Glutamatergic neuron (in vitro differentiated cells): ENCODE results near the gene ATRX. TPM values are rescaled to one million over a fixed set of nuclear protein-coding genes. Genes with fewer than 3 reads are reported as not detected.
A peak's percentile ranks its signal among the peaks of the same experiment; 100 is the strongest.
"Not testable (repeated sequence)": the region's sequence is repeated elsewhere in the genome, so short reads cannot be mapped to it uniquely, and the experiment has no call there.

ENCODE experiments used
- DNase-seq: peaks from one replicate; pipeline ENCODE4 v3.0.0; 2022
- H3K27ac Mint-ChIP-seq: one replicate; pipeline ENCODE4 v1.8.0; 2020; ENCODE audit warnings: mild to moderate bottlenecking, mixed read lengths, inconsistent platforms; ENCODE audit not compliant: unreplicated experiment
- H3K27me3 Mint-ChIP-seq: one replicate; pipeline ENCODE4 v1.8.0; 2020; ENCODE audit warnings: mild to moderate bottlenecking, moderate library complexity, mixed read lengths, inconsistent platforms; ENCODE audit not compliant: unreplicated experiment
- H3K36me3 Mint-ChIP-seq: one replicate; pipeline ENCODE4 v1.8.0; 2020; ENCODE audit warnings: mild to moderate bottlenecking, mixed read lengths, inconsistent platforms; ENCODE audit not compliant: unreplicated experiment
- H3K4me1 Mint-ChIP-seq: one replicate; pipeline ENCODE4 v1.8.0; 2020; ENCODE audit warnings: mild to moderate bottlenecking, low read depth, mixed read lengths, inconsistent platforms; ENCODE audit not compliant: unreplicated experiment
- H3K4me3 Mint-ChIP-seq: one replicate; pipeline ENCODE4 v1.8.0; 2020; ENCODE audit warnings: mild to moderate bottlenecking, mixed read lengths, inconsistent platforms; ENCODE audit not compliant: unreplicated experiment
- H3K9me3 Mint-ChIP-seq: one replicate; pipeline ENCODE4 v1.8.0; 2020; ENCODE audit warnings: mild to moderate bottlenecking, moderate library complexity, mixed read lengths, inconsistent platforms; ENCODE audit not compliant: unreplicated experiment
- total RNA-seq: library from RNA; stranded (reverse); fragmentation: NEBNext Ultra II Directional; extraction: Animal tissue kit (Norgen Biotek cat#: 25700); gene quantifications from one replicate; pipeline ENCODE4 v1.2.1, GENCODE V29; 2021; ENCODE audit not compliant: unreplicated experiment
- TF ChIP-seq, protein P1 (sequence below): fragments of 200-600 bp; sonication (generic); IDR thresholded peaks from one replicate; pipeline ENCODE4 v1.5.0; 2021; ENCODE audit not compliant: partially characterized antibody, unreplicated experiment

The ATRX gene
- total RNA-seq, 1 donor from 2014 or later = 152 TPM

DNA sequence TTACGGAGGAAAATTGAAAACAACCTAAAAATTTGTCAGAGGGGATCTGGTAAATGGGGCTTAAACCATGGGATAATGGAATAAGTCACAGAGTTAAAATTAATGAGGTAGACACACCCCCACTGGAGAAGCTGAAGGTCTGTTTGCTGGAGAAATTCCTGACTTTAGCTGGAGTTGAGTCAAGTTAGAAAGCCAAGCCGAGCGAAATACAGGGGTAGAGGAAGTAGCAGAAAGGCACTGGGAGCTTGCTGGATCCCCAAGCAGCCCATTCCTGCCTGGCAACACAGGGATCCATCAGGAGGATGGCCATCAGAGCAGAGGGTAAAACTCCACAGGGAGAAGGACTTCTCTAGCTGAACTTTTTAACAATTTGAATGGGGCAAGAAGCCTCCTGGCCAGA is 163.8 kb downstream of the ATRX start:
- TF ChIP-seq, protein P1, sequence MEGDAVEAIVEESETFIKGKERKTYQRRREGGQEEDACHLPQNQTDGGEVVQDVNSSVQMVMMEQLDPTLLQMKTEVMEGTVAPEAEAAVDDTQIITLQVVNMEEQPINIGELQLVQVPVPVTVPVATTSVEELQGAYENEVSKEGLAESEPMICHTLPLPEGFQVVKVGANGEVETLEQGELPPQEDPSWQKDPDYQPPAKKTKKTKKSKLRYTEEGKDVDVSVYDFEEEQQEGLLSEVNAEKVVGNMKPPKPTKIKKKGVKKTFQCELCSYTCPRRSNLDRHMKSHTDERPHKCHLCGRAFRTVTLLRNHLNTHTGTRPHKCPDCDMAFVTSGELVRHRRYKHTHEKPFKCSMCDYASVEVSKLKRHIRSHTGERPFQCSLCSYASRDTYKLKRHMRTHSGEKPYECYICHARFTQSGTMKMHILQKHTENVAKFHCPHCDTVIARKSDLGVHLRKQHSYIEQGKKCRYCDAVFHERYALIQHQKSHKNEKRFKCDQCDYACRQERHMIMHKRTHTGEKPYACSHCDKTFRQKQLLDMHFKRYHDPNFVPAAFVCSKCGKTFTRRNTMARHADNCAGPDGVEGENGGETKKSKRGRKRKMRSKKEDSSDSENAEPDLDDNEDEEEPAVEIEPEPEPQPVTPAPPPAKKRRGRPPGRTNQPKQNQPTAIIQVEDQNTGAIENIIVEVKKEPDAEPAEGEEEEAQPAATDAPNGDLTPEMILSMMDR = no peak
- peaks cover 1% of the 10 kb centered on the region for H3K9me3 Mint-ChIP-seq
- peaks cover 3% of the 10 kb centered on the region for H3K36me3 Mint-ChIP-seq
- H3K4me3 Mint-ChIP-seq = no peak overlapping the region
- peaks cover 3% of the 10 kb centered on the region for H3K4me1 Mint-ChIP-seq
- no peak for DNase-seq
- no peak overlapping the region for H3K27ac Mint-ChIP-seq
- H3K27me3 Mint-ChIP-seq = no peaks in the 10 kb centered on the region

DNA sequence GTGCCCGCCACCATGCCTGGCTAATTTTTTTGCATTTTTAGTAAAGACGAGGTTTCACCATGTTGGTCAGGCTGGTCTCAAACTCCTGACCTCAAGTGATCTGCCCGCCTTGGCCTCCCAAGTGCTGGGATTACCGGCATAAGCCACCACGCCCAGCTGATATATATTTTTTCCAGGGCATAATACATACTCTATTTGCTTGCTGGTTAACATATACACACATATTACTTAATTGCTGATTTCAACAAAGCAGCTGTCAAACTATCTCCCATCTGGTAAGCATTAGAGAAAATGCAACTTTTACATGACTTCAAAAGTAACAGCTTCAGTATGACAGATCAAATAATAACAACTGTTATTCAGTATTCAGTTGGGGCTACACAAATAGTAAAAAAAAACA is 164.6 kb downstream of the ATRX start:
- H3K36me3 Mint-ChIP-seq, H3K4me1 Mint-ChIP-seq, H3K9me3 Mint-ChIP-seq, H3K4me3 Mint-ChIP-seq, H3K27ac Mint-ChIP-seq, H3K27me3 Mint-ChIP-seq, DNase-seq: not testable (repeated sequence)

DNA sequence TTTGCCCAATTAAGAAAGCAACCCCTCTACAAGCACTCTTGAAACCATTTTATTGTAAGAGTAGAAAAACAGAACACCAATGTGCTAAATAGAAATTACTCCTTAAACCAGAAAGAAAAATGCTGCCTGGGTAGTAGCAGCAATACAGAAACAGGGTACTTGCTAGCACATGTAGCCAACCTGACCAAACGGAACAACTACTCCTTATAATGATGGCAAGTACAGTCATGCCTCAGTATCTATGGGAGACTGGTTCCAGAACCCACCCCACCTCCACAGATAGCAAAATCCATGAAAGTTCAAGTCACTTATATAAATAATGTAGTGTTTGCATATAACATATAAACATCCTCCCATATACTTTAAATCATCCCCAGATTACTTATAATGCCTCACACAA is 168.8 kb downstream of the ATRX start:
- DNase-seq = no peak
- H3K4me1 Mint-ChIP-seq = peaks cover 1% of the 10 kb centered on the region
- H3K36me3 Mint-ChIP-seq = no peaks in the 10 kb centered on the region
- H3K4me3 Mint-ChIP-seq = no peak overlapping the region
- TF ChIP-seq, protein P1 = no peak
- H3K27ac Mint-ChIP-seq = no peak overlapping the region
- H3K27me3 Mint-ChIP-seq = no peaks in the 10 kb centered on the region
- no peaks in the 10 kb centered on the region for H3K9me3 Mint-ChIP-seq

DNA sequence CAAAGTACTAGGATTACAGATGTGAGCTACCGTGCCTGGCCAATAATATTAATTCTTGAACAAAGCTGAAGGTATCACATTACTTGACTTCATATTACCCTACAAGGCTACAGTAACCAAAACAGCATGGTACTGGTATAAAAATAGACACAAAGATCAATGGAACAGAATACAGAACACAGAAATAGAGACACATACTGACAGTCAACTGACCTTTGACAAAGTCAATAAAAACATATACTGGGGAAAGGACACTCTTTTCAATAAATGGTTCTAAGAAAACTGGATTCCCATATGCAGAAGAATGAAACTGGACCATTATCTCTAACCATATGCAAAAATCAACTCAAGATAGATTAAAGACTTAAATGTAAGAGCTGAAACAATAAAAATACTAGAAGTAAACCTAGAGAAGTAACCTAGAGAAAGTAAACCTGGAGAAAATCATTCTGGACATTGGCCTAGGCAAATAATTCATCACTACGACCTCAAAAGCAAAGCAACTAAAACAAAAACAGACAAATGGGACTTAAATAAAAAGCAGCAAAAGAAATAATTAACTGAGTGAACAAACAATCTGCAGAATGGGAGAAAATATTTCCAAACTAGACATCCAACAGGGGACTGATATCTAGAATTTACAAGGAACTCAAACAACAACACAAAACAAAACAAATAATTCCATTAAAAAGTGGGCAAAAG is 182.2 kb downstream of the ATRX start:
- peaks cover 7% of the 10 kb centered on the region for H3K36me3 Mint-ChIP-seq
- H3K4me3 Mint-ChIP-seq = no peak overlapping the region
- TF ChIP-seq, protein P1 = no peak
- peaks cover 4% of the 10 kb centered on the region for H3K9me3 Mint-ChIP-seq
- DNase-seq = no peak
- H3K27ac Mint-ChIP-seq = no peak overlapping the region
- peaks cover 6% of the 10 kb centered on the region for H3K4me1 Mint-ChIP-seq
- H3K27me3 Mint-ChIP-seq = no peaks in the 10 kb centered on the region

DNA sequence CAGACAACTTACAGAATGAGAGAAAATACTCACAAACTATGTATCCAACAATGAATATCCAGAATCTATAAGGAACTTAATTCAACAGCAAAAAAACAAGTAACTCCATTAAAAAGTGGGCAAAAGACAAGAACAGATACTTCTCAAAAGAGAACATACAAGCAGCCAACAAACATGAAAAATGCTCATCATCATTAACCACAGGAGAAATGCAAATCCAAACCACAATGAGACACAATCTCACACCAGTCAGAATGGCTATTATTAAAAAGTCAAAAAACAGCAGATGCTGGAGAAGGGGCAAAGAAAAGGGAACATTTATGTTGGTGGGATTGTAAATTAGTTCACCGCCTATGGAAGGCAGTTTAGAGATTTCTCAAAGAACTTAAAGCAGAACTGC is 188.5 kb downstream of the ATRX start:
- H3K36me3 Mint-ChIP-seq = no peaks in the 10 kb centered on the region
- peaks cover 1% of the 10 kb centered on the region for H3K27me3 Mint-ChIP-seq
- no peak overlapping the region for H3K4me3 Mint-ChIP-seq
- H3K4me1 Mint-ChIP-seq = peaks cover 26% of the 10 kb centered on the region
- DNase-seq = no peak
- TF ChIP-seq, protein P1 = no peak
- peaks cover 2% of the 10 kb centered on the region for H3K9me3 Mint-ChIP-seq
- peak overlapping the region; percentile 80 for H3K27ac Mint-ChIP-seq
